Stimulated activated CD8-positive, alpha-beta memory T cell treated with anti-CD3 and anti-CD28 coated beads, Interleukin-15, amount 100 ng/mL, for 4 hours (primary cell): ENCODE measurements around the gene TOR1A.
A peak's percentile ranks its signal among the peaks of the same experiment; 100 is the strongest.
"Not testable (repeated sequence)": the region's sequence is repeated elsewhere in the genome, so short reads cannot be mapped to it uniquely, and the experiment has no call there.

ENCODE experiments used
- DNase-seq, 2 donors: peaks; one replicate each; pipeline ENCODE4 v3.0.0-alpha.2; 2020; ENCODE audit warnings: low read depth in 2 of 2

The TOR1A gene

GRCh38 chr9:129822898-129823541, 916 bp downstream of the TOR1A start:
- no peak for DNase-seq

GRCh38 chr9:129816501-129817435, 7.2 kb downstream of the TOR1A start:
- DNase-seq = no peak

- DNase-seq = no peak
These were observed 8.7 kb downstream of the TOR1A start for GRCh38 chr9:129815278-129815677.

- DNase-seq = no peak
These were observed 9.3 kb downstream of the TOR1A start for GRCh38 chr9:129814432-129815223.

GRCh38 chr9:129813661-129814060, 10.3 kb downstream of the TOR1A start:
- no peak for DNase-seq

- DNase-seq = no peak
These were observed 11.6 kb downstream of the TOR1A start for GRCh38 chr9:129812385-129812784.

GRCh38 chr9:129811967-129812363, 12.0 kb downstream of the TOR1A start:
- no peak for DNase-seq

- DNase-seq = no peak
These were observed 13.1 kb downstream of the TOR1A start for GRCh38 chr9:129810788-129811187.

GRCh38 chr9:129810116-129810515, 13.8 kb downstream of the TOR1A start:
- no peak for DNase-seq

GRCh38 chr9:129809346-129809745, 14.6 kb downstream of the TOR1A start:
- DNase-seq = no peak

- no peak for DNase-seq
These were observed 17.9 kb downstream of the TOR1A start for GRCh38 chr9:129806061-129806460.

GRCh38 chr9:129803676-129804060, 20.3 kb downstream of the TOR1A start:
- no peak for DNase-seq

- DNase-seq = peak; percentile 87 to 90
These were observed 20.9 kb downstream of the TOR1A start, which contains the start of gene TOR1B for GRCh38 chr9:129802833-129803675. TOR1B (plus strand) TSS chr9:129803184; CDS start chr9:129803213, 29 bp downstream.

GRCh38 chr9:129801504-129801903, 22.4 kb downstream of the TOR1A start:
- DNase-seq = no peak

- DNase-seq = no peak
These were observed 25.0 kb downstream of the TOR1A start for GRCh38 chr9:129798973-129799372.

GRCh38 chr9:129796029-129796428, 27.9 kb downstream of the TOR1A start:
- DNase-seq = not testable (repeated sequence)

GRCh38 chr9:129794549-129794948, 29.4 kb downstream of the TOR1A start:
- DNase-seq = no peak

GRCh38 chr9:129786481-129786880, 37.5 kb downstream of the TOR1A start:
- no peak for DNase-seq

GRCh38 chr9:129785866-129786265, 38.1 kb downstream of the TOR1A start:
- DNase-seq = no peak

GRCh38 chr9:129784970-129785369, 39.0 kb downstream of the TOR1A start:
- DNase-seq = not testable (repeated sequence)
